Stimulated activated CD4-positive, alpha-beta T cell treated with anti-CD3 and anti-CD28 coated beads, Interleukin-15, amount 100 ng/mL, for 1 hour (primary cell): Measurements from ENCODE around the gene AKNA.

ENCODE experiments used
- DNase-seq, 2 donors: peaks; one replicate each; pipeline ENCODE4 v3.0.0-alpha.2; 2020; ENCODE audit warnings: low read depth in 1 of 2, low spot score in 1 of 2

The AKNA gene, protein sequence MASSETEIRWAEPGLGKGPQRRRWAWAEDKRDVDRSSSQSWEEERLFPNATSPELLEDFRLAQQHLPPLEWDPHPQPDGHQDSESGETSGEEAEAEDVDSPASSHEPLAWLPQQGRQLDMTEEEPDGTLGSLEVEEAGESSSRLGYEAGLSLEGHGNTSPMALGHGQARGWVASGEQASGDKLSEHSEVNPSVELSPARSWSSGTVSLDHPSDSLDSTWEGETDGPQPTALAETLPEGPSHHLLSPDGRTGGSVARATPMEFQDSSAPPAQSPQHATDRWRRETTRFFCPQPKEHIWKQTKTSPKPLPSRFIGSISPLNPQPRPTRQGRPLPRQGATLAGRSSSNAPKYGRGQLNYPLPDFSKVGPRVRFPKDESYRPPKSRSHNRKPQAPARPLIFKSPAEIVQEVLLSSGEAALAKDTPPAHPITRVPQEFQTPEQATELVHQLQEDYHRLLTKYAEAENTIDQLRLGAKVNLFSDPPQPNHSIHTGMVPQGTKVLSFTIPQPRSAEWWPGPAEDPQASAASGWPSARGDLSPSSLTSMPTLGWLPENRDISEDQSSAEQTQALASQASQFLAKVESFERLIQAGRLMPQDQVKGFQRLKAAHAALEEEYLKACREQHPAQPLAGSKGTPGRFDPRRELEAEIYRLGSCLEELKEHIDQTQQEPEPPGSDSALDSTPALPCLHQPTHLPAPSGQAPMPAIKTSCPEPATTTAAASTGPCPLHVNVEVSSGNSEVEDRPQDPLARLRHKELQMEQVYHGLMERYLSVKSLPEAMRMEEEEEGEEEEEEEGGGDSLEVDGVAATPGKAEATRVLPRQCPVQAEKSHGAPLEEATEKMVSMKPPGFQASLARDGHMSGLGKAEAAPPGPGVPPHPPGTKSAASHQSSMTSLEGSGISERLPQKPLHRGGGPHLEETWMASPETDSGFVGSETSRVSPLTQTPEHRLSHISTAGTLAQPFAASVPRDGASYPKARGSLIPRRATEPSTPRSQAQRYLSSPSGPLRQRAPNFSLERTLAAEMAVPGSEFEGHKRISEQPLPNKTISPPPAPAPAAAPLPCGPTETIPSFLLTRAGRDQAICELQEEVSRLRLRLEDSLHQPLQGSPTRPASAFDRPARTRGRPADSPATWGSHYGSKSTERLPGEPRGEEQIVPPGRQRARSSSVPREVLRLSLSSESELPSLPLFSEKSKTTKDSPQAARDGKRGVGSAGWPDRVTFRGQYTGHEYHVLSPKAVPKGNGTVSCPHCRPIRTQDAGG (N-terminal part only)

DNA sequence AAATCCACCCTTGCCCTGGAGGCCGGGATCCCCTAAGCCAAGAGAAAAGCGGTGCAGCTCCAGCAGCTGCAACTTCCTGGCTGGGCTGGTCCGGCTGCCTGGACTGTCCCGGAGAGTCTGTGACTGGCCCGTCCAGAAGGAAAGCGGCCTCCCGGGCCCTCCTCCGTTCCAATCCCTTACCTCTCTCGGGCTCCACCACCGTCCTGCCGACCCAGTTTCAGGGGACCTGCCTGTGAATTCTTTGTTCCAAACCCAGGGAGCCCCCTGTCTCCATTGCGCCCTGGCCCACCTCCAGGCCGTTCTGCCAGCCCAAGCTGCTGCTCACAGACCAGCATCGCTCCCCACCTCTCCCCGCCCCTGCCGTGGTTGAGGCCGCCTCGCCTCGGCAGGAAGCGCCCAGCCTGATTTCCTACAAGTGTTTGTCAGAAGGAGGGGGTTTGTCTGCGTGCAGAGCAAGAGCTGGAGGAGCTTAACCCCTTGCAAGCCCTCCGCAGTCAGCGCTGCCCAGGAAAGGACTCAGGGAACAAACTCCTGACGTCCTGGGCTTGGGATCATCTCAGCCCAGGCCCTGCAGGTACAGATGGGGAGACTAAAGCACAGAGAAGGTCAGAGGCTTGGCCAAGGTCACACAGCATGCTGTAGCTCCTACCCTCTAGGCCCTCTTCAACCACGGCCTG lies at the start of gene AKNA:
Gene AKNA, minus strand, starts transcription at position 303 of the 677 bp plus-strand sequence. CDS start 6,649 bp downstream, outside the sequence.
- DNase-seq = peak; percentile 71 to 74

DNA sequence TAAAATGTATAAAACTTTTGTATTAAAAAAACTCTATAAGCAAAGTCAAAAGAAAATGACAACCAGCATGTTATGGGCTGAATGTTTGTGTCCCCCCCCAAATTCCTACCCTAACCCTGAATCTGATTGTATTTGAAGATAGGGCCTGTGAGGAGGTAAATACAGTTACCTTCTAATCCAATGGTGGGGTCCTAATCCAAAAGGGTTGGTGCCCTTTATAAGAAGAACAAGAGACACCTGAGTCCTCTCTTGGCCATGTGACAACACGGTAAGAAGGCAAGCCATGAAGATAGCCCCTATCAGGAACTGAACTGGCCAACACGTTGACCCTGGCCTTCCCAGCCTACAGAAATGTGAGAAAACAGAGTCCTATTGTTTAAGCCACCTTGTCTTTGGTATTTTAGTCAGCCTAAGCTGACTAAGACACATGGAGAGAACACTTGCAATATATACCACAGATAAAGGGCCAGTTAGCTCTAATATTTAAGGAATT lies 49.7 kb upstream of the AKNA start:
- no peak for DNase-seq

DNA sequence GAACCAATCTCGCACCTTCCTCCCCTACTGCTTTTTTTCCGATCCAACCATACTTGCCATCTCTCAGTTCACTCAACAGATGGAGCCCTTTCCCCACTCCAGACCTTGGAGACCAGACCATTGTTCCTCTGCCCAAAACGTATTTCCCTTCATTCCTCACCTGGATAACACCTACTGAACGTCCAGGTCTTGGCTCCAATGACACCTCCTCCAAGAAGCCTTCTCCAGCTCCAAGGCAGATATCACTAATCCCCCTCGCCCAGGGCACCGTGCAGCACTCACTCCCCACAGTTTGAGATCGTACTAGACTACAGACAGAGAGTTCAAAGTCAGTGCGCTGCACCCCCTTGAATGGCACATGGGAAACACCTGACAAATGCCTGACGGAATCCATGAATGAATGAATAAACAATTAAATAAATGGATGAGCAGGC lies 47.1 kb upstream of the AKNA start:
- DNase-seq = no peak

DNA sequence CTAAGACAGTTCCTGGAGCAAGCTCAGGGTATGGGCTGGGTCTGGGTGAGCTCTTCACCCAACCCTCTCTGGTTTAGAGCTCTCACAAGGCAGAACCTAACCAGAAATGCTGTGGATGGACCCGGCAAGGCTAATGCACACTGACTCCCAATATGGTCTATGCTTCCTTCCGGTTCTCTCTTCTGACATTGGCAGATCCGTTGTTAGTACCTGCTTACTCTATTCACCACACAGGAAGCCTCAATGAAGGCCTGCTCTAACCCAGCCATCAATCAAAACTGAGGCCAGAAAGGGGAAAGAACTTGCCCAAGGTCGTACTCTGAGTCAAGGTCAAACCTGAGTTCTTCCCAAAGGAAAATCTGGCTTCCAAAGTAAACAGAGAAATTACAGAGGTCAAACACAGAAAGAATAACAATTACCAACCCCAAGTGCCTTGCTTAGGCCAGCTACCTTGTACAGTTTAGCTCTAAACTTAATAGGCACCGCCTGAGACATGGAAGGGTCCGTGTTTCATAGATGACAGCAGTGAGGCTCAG lies 46.0 kb upstream of the AKNA start:
- DNase-seq = no peak

DNA sequence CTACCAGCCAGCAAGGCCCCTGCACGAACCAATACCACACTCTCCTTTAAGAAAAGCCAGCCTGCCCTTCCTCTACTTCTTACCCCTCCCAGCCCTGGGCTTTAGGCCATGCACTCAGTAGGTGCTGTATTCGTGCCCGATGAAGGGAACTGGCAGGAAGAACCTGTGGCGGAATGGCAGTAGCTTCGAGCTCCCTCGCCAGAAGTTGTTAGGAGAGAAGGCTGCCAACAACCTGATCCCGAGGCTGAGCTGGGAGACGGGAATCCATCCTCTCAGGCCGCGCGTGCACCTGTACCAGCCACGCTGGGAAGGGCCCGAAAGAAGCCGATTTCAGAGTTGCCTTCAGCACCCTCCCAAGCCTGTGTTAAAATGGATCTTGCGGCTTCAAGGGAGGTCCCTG lies 45.3 kb upstream of the AKNA start:
- DNase-seq = no peak

DNA sequence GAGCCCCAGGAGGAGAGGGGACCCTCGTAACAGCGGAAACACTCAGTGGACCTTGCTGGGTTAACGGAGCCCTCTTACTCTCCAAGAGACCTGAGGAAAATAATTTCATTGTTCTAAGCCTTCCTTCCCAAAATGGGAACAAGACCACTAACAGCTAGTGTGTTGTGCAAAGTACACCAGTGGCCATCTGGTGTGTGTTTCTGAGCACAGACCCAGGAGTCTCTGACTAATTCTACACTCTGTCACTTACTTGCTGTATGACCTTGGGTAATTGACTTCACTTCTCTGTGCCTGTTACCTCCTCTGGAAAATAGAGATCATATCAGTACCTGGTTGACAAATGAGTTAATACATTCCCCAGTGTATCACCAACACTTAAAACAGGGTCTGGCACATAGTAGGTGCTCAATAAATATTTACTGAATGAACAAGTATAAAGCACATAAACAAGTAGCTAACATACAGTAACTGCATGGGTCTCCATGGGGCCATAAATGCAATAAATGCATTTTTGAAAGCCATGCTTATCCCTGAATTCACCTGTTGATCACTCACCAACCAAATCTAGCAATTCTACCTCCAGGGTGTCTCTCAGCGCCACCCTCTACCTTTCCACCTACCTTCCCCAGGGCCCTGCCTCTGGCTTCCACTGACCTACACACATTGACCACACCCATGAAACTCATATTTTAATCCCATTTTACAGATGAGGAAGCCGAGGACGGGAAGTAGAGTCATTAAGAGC lies 44.7 kb upstream of the AKNA start:
- no peak for DNase-seq

DNA sequence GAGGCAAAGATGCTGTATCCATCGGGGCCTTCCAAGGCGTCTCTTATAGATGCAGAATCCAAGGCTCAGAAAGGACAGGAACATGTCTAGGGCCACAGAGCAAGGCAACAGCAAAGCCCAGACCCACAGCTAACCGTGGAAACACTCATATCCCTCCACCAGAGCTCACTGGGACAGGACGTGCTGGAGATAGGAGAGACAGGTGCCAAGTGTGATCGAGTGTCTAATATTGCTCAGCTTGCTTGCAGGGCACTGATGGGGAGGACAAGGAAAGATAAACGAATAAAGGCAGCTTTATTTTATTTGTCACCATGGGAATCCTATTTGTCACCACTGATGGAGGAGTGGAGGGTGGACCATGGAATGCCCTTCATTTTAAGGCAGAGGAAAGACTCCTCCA lies 44.0 kb upstream of the AKNA start:
- DNase-seq = no peak

DNA sequence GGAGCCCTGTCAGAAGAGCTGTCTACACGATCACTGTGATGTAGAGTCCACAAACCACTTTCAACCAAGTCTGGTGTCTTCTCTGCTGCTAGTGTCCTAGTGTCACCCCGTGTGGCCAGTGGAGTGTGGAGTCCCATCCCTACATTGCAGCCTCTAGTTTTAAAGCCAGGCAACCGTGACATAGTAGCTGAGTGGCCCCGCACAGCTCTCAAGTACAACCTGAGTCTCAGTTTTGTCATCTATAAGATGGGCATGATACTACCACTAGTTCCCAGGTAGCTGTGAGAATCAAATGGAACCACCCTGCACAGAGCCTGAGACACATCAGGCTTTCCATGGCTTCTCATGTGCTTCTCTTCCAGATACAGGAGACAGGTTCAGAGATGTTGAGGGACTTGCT lies 43.2 kb upstream of the AKNA start:
- no peak for DNase-seq

DNA sequence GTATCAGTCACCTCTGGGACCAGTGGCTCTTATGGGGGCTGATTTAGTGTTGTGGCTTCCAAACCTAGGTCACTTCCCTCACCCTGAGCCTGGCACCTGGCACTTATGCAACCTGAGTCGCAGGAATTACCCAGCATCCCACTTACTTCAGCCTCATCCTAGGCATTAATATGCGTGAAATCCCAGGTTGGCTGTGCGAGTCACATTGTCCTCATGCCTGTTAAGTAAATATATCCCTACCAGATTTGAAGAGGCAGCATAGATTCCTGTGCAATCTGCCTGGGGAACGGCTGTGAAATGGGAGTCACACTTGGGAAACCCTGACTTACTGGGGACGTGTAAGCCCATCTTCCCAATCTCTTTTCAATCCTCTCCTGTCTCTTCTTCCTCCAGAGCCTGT lies 42.7 kb upstream of the AKNA start:
- no peak for DNase-seq

DNA sequence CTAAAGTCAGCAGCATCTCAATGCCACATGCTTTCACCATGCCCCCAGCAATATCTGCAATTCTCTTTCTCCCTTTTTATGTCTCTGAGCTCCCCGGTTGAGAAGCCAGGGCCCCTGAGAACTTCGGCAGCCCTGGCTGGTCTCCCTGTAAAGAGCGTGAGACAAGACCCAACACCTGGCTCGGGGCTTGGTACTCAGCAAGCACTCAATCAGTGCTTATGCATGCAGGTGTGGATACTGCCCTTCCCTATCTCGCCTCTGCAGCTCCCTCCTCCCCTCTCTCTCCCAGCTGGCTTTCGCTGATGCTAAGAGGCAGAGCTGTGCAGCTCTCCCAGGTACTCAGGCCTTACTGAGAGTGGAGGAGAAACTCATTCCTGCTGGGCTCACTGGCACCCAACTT lies 41.7 kb upstream of the AKNA start:
- no peak for DNase-seq

DNA sequence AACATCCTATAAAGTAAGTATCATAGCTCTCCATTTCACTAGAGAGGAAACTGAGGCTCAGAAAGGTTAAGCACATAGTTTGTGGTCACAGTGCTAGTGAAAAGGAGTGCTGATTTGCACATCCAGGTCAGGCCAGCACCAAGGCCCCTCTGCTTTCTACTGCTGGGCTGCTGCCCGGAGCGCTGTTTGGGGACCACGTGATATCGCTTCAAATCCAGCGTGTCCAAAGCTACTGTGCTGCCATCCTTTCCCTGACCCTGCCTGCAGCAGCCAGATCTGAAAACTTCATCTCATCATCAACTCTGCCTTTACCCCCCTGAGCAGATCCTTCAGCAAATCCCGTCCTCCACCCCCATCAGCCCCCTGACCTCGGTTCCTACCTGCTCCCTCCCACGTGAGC lies 40.7 kb upstream of the AKNA start:
- DNase-seq = no peak

DNA sequence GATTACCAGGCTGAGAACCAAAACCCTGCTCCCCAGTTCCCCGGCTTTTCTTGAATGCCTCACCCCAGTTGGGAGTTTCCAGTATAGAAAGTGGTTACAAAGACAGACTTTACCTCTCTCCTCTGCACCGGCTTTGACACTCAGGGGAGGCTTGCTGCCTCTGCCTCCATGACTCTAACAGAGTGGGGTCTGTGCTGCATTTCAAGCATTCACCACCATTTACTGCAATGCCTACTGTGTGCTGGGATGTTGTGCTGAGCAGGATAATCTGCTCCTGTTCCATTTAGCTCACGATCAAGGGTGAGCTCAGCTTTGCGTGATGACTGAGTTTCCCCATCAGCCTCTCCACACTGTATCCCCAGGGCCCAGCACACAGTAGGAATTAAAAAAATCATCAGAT lies 39.9 kb upstream of the AKNA start:
- no peak for DNase-seq

DNA sequence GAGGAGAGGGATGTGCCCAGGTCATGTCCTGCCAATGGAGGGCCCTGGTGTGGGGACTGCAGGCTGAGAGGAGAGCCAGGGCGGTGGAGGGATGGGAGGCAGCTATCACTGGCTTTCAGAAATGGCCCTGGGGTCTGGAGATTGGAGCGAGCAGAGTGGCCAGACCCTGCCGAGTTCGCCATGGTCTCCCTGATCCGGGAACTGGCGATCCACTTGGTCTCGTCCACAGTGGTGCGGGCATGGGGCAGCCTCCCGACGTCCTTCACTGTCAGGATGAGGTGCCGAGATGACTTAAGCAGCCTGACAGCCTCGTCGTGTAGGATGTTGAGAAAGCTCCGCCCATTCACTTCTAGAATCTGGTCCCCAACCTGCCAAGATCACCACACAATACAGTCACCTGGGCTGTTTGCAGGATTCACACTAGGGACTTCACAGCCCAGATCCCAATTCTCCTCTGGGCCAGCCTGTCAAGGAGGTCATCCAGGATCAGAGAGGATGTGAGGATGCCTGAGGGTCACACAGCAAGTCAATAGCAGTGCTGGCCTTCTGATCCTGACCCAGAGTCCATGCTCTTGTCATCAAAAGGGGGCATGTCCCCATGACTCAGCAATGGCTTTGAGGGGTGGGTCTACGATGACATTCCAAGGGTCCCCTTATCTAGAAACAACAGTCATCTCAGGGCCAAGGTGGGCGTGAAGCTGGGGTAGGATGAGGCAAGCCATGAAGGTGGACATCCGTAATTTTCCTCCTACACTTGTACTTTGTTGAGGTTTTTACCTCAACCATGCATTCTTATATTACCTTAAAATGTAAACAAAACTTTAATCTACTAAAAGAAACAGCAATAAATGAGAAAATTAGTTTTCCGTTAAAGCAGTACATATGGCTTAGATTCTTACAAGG lies 38.5 kb upstream of the AKNA start:
- no peak for DNase-seq

DNA sequence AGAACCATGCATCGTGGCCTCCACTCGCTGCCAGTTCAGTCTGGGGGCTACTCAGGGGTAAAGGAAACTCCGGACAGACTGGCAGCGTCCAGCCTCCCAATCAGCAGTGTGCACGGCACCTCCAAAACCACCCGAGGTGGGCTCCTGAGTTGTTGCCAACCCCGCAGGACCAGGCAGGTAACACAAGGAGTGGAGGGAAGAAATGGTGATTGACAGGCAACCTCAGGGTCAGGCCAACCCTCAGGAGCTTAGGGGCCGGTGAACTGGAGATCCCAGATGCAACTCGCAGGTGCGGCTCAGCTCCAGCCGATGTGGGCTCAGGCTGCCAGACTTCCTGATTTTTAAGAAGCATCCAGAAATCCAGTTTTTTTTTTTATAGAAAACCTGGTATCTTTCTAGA lies 37.3 kb upstream of the AKNA start:
- DNase-seq = no peak

DNA sequence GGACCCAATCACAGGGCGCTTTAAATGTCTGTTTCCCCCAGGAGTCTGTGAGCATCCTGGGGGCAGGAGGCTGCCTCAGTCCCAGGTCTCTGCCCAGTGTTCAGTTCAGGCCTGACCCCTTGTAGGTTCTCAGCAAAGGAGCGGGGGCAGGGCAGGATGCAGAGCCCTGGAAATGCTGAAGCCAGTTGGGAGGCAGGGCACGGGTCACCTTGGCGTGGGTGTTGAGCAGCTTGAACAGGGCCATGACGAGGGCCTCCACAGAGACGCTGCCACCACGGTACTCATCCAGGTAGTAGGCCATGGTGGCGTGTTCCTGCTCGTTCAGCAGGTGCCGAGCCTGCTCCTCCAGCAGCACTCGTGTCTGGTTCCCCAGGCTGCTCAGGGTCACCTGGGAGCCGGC lies 36.3 kb upstream of the AKNA start:
- no peak for DNase-seq

DNA sequence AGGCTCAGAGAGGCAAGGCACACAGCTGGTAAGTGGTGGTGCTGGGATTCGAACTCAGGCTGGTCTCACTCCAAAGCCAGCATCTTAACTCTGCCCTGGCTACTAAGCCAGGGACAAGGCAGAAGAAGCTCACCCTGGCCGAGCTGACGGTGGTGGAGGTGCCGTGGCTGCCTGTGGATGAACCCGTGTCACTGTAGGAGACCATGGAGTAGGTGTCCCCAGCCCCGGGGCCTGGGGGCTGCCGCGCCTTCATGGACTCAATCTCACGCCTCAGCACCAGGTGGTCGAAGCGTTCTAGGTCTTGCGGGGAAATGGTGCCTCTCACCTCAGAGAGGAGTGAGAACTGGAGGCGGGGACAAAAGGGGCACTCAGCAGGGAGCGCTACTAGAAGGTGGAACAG lies 35.4 kb upstream of the AKNA start:
- no peak for DNase-seq

DNA sequence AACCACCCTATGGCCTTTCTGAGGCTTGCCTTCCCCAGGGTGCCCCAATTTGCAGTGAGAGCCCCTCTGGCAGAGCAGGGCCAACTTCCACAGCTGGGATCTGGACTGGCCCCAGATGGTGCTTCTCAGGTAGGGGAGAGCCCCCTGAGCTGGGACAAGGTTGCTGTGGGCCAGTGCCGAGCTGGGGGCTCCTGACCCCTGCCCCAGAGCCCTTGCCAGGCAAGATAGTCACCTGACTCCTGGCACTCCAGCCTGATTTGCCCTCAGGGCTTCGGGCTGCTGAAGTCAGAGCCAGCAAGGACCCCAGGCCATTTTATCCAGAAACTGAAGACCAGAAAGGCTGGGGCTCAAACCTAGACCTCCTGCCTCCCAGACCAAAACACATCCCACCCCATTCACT lies 33.4 kb upstream of the AKNA start:
- no peak for DNase-seq

DNA sequence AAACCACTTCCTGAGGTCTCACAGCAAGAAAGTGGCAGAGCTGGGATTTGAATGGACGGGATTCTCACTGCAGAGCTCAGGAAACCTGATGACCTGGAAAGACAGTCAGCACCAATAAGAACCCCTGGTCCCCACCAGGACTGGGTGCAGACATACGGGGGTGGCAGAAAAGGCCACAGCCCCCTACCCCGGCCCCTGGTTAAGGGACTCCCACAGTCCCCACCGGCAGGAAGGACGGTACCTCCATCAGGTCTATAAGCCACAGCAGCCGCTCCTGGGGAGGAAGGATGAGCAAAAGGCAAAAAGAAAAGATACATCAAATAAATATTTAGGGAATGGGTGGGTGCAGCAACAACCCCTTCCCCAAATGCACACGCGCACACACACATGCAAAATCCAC lies 32.0 kb upstream of the AKNA start:
- DNase-seq = no peak

DNA sequence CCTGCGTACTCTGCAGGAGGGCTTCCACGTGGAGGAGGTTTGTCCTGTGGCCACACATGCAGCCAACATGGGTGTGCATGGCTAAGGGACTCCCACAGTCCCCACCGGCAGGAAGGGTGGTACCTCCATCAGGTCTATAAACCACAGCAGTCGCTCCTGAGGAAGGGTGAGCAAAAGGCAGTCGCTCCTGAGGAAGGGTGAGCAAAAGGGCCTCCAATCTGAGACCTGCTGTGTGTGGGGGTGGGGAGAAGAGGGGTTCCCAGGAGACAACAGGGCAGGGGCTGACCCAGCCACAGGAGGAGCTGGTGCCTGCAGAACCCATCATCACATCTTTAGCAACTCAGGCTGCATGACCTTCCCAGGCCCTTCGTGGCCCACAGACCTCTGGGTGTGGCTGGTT lies 30.3 kb upstream of the AKNA start:
- DNase-seq = no peak
